ENCODE measurements around the gene XPNPEP1.

Gene XPNPEP1

GRCh38 chr10:109861081-109861480 lies 62.2 kb downstream of the XPNPEP1 start:
- no peak for DNase-seq

DNA sequence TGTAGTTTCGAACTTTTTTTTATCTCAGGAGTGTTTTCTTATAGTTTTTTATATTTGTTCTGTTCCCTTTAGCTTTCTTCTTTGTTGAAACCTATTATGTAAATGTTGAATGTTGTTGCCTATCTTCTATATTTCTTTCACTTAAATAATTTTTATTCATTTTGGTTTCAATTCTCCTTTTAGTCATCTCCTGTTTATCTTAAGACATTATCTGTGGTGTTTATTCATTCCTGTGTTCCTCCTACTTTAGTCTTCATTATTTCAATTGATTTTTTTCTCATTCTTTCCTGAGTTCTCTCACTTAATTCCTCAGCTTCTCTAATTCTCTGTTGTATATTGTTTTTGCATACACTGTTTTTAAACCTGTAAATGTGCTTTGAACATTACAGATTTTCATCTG lies 64.1 kb downstream of the XPNPEP1 start:
- DNase-seq = no peak

- no peak for DNase-seq
Observed at GRCh38 chr10:109855746-109856145, 67.6 kb downstream of the XPNPEP1 start.

- no peak for DNase-seq
Observed at GRCh38 chr10:109853921-109854320, 69.4 kb downstream of the XPNPEP1 start.

GRCh38 chr10:109852475-109853037 lies 70.8 kb downstream of the XPNPEP1 start:
- peak; percentile 53 for DNase-seq

GRCh38 chr10:109851616-109852474 lies 71.5 kb downstream of the XPNPEP1 start:
- no peak for DNase-seq

DNA sequence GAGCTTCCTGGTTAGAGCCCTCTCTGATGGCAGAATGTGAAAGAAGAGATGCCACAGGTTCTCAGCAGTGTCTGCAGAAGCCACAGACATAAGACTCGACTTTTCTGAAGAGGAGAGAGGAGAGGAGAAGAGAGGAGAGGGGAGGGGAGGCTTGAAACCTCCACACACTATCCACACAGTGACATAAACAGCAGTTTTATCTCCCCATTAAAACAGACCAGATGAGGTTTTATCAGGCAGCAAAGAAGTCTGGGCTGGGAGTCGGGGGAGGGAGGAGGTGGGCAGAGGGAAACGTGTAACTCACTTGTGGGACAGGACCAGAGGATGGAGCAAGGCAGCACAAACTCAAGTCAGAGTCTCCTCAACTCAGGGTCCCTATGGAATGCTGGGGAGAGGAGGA lies 76.5 kb downstream of the XPNPEP1 start:
- no peak for DNase-seq

GRCh38 chr10:109845308-109845707 lies 78.0 kb downstream of the XPNPEP1 start:
- no peak for DNase-seq

- no peak for DNase-seq
Observed at GRCh38 chr10:109838592-109839244, 84.6 kb downstream of the XPNPEP1 start.

DNA sequence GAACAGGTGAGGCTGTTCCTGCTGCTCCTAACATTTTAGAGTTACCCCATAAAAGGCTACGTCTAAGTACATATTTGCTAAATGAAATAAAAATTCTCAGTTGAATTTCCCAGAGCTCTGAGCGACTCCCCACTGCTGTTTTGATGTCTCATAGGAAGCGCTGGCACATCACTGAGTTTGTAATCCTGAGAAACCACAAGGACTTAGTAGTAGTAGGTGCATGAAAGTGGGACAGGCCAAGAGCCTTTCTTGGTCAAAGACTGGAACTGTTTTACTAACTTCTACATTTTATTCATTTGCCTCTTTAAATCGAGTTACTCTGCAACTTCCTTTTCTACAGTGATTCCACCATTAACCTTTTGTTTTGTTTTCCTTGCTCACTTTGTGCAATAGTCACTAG lies 85.9 kb downstream of the XPNPEP1 start:
- no peak for DNase-seq

- DNase-seq = no peak
Observed at GRCh38 chr10:109835257-109835656, 88.1 kb downstream of the XPNPEP1 start.

GRCh38 chr10:109831846-109832245 lies 91.5 kb downstream of the XPNPEP1 start:
- no peak for DNase-seq

DNA sequence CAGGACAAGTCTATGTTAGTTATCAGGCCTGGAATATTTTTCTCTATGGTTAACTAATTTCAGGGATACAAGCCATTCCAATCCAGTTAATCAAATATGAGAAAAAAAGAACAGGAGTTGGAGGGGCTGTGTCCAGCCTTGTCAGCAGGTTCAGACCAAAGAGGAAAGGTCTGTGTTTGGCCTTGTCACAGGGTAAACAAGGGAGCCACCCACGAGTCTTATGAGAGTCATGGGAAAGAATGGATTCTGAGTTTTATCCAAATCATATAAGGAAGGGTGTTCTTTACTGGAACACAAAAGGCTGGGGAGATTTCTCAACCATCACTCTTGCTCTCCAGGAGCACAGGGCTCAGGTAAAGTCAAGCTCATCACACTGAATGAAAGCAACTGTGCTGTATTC lies 99.1 kb downstream of the XPNPEP1 start:
- no peak for DNase-seq

GRCh38 chr10:109823196-109823595 lies 100.1 kb downstream of the XPNPEP1 start:
- no peak for DNase-seq

GRCh38 chr10:109821672-109822071 lies 101.6 kb downstream of the XPNPEP1 start:
- DNase-seq = no peak

DNA sequence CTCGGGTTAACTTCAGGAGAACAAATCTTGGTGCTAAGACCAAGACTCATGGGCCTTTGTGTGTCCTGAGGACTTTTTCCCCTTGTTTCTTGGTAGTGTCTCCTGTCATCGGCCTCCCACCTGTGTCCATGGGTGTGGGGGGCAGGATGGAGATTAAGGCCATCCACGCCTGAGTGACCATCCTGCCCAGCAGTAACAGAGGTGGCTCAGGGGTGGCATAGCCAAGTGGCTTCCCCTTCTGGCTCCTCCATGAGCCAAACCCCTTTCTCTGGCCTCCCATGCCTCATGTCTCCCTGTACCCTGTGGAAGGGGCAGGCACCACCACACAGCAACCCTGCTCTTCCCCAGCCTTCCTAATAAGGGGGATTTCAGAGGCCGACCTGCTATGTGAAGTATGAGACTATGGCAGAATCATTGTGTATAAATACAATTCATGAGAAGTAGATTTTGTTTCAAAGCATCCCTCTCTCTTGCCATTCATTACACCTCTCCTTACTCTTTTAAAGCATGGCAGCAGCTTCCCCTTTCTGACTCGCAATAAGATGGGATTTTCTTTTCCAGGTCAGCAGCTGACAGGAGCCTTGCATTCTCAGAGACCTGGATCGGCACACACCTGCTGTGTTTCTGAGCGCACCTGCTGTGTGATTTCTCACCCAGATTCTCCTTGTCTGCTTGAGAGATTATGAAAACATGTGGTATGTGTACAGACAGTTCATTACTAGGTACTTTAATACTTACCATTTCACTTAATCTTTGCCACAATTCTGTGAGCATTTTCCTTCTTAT lies 102.5 kb downstream of the XPNPEP1 start:
- no peak for DNase-seq

DNA sequence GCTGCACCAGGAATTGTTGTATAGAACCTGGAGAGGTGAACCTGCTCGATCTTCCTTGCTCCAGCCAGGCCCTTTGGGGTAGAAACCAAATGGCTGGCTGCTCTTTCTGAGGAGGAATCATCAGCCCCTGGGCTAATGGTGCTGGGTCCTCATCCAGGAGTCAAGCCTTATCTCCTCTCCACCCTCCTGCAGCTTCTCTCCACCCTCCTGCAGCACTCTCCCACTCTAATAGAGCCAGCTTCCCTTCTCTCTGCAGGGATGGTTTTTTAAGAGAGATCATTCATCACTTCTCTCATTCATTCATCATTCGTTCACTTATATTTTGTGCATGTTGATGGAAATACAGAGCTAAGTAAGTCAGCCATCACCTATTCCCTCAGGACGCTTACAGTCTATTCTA lies 103.5 kb downstream of the XPNPEP1 start:
- no peak for DNase-seq

Measured in amniotic stem cell (primary cell).